GM13977 (cell line): ENCODE data around the gene IGFBP2.
"Not testable (repeated sequence)": the region's sequence is repeated elsewhere in the genome, so short reads cannot be mapped to it uniquely, and the experiment has no call there.

Source experiments
- DNase-seq: peaks from one replicate; pipeline ENCODE4 v3.0.0; 2012; ENCODE audit warnings: low spot score
- in situ Hi-C: fragments of 300-500 bp; cut with MboI; formaldehyde crosslinking; loops from one replicate; pipeline ENCODE4 v1.12.0; 2022; ENCODE audit warnings: low sequenced_read_pairs, low pct_unique_long_range_greater_than_20kb, mixed read lengths, inconsistent platforms; ENCODE audit not compliant: unreplicated experiment
- TF ChIP-seq, protein P1 (sequence below): IDR thresholded peaks from 2 replicates; pipeline ENCODE4 v1.5.1; 2012; ENCODE audit warnings: mild to moderate bottlenecking, control low read depth; ENCODE audit not compliant: insufficient read depth; ENCODE audit errors: extremely low read depth, missing control alignments

The IGFBP2 gene

DNA sequence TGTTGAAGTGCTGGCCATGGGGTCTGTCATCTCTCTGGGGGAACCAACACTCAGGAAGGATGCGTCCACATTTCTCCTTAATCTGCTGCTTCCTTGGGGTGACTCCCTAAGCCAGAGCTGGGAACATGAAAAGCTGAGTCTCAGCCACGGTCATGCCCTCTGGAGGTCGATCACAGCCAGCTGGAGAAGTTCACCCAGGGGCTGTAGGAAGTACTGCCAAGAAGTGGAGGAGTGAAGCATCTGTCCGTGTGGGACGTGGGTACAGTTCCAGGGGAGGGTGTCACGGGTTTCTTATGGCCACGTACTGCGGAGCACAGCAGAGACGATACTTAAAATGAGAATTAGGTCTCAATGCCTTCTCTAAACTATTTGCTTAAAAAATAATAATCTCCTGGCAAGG, 42.4 kb upstream of the IGFBP2 start:
- no peak for DNase-seq
- TF ChIP-seq, protein P1, sequence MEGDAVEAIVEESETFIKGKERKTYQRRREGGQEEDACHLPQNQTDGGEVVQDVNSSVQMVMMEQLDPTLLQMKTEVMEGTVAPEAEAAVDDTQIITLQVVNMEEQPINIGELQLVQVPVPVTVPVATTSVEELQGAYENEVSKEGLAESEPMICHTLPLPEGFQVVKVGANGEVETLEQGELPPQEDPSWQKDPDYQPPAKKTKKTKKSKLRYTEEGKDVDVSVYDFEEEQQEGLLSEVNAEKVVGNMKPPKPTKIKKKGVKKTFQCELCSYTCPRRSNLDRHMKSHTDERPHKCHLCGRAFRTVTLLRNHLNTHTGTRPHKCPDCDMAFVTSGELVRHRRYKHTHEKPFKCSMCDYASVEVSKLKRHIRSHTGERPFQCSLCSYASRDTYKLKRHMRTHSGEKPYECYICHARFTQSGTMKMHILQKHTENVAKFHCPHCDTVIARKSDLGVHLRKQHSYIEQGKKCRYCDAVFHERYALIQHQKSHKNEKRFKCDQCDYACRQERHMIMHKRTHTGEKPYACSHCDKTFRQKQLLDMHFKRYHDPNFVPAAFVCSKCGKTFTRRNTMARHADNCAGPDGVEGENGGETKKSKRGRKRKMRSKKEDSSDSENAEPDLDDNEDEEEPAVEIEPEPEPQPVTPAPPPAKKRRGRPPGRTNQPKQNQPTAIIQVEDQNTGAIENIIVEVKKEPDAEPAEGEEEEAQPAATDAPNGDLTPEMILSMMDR, result no peak
- in situ Hi-C loops, result no loop called here

- in situ Hi-C loops, result no loop called here
- TF ChIP-seq, protein P1, result no peak
- DNase-seq, result no peak
Measured at GRCh38 chr2:216591480-216591879, 41.7 kb upstream of the IGFBP2 start.

- TF ChIP-seq, protein P1, result no peak
- no peak for DNase-seq
- in situ Hi-C loops, result no loop called here
Measured at GRCh38 chr2:216594081-216594480, 39.1 kb upstream of the IGFBP2 start.

GRCh38 chr2:216596236-216596979, 36.8 kb upstream of the IGFBP2 start:
- DNase-seq, result no peak
- in situ Hi-C loops, result no loop called here

DNA sequence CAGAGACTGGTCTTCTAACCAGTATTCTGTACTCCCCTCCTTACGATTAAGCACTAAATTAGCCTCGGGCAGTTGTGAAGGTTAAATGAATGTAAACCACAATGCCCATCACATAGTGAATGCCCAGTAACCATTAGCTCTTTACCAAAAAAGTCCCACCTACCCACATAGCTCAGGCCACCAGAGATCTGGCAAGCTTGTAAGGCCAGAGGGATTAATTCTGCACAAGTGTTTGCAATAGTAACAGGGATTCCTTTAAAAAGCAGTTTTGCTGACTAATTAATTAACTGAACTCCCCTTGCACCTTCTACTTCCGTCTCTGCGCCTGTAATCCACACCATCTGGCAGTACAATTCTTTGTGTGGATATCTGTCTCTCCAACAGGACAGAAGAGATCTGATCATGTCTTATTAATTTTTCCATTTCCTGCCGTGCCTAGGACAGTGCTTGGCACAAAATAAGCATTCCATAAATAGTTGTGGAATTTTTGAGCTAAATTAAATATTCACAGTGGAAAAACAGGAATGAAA, 36.2 kb upstream of the IGFBP2 start:
- TF ChIP-seq, protein P1, result no peak
- in situ Hi-C loops, result no loop called here
- DNase-seq, result no peak

More at GRCh38 chr2:216596236-216596979, 36.8 kb upstream of the IGFBP2 start:
- TF ChIP-seq, protein P1, result no peak

- in situ Hi-C loops, DNase-seq: not testable (repeated sequence)
Measured at GRCh38 chr2:216597825-216598224, 35.4 kb upstream of the IGFBP2 start.

DNA sequence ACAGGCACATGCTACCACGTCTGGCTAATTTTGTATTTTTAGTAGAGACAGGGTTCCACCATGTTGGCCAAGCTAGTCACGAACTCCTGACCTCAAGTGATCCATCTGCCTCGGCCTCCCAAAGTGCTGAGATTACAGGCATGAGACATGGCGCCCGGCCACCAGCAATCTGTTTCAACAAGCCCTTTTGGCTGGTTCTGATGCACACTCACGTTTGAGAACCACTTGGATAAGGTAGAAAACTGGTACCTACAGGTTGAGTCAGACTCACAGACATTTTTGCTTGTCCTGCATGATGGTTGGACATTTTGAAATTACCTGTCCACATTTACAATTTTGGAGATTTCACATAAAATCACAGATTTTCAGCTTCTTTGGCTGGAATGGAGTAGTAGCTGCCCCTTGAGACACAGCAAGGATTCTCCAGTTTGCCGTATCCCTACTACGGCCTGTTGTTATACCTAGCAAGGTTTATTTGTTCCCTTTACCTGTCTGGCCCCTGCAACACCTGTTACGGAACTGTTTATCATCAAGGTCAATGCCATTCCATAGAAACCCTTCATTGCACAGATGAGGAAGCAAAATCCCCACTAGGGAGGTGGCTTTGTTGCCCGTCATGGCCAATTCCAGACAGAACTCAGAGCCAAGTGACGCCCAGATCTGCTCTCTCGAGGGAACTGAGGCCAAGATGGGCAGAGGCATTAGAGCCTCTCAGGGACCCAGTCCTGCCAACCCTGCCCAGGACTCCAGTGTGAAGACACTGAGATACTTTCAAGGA, 31.4 kb upstream of the IGFBP2 start:
- TF ChIP-seq, protein P1, result no peak
- no peak for DNase-seq
- in situ Hi-C loops, result no loop called here
